Endodermal cell (in vitro differentiated cells): ENCODE measurements around the gene WNK2. TPM values are rescaled to one million over a fixed set of nuclear protein-coding genes. Genes with fewer than 3 reads are reported as not detected.

ENCODE experiments used
- DNase-seq: peaks from one replicate; pipeline ENCODE4 v3.0.0-alpha.2; 2017
- H3K27ac ChIP-seq: 2 replicates; pipeline ENCODE4 v1.5.1; 2013; ENCODE audit warnings: mild to moderate bottlenecking, low read depth, low read length, moderate library complexity
- H3K27me3 ChIP-seq: 2 replicates; pipeline ENCODE4 v1.6.1; 2013; ENCODE audit warnings: mild to moderate bottlenecking, low read length, moderate library complexity; ENCODE audit not compliant: insufficient read depth, control insufficient read depth, poor library complexity, severe bottlenecking
- H3K36me3 ChIP-seq: 2 replicates; pipeline ENCODE4 v1.7.0; 2013; ENCODE audit warnings: mild to moderate bottlenecking, low read length, moderate library complexity; ENCODE audit not compliant: control insufficient read depth, insufficient read depth
- H3K4me1 ChIP-seq: one replicate; pipeline ENCODE4 v1.7.0; 2013; ENCODE audit warnings: low read length; ENCODE audit not compliant: control insufficient read depth, insufficient read depth
- H3K4me3 ChIP-seq: 2 replicates; pipeline ENCODE4 v1.5.1; 2013; ENCODE audit warnings: mild to moderate bottlenecking, low read length, moderate library complexity
- H3K9ac ChIP-seq: 2 replicates; pipeline ENCODE4 v1.6.1; 2013; ENCODE audit warnings: mild to moderate bottlenecking, low read length, moderate library complexity; ENCODE audit not compliant: poor library complexity, severe bottlenecking; ENCODE audit errors: extremely low read depth
- H3K9me3 ChIP-seq: 2 replicates; pipeline ENCODE4 v1.6.1; 2013; ENCODE audit warnings: mild to moderate bottlenecking, low read length, moderate library complexity; ENCODE audit not compliant: control insufficient read depth
- H3K27ac Mint-ChIP-seq: 2 replicates; pipeline ENCODE4 v1.8.0; 2020; ENCODE audit warnings: mixed read lengths
- H3K27me3 Mint-ChIP-seq: 2 replicates; pipeline ENCODE4 v1.8.0; 2021; ENCODE audit warnings: mild to moderate bottlenecking, mixed read lengths; ENCODE audit not compliant: insufficient read depth
- H3K36me3 Mint-ChIP-seq: 2 replicates; pipeline ENCODE4 v1.8.0; 2020; ENCODE audit warnings: low read depth, mixed read lengths
- H3K4me1 Mint-ChIP-seq: 2 replicates; pipeline ENCODE4 v1.8.0; 2020; ENCODE audit warnings: mixed read lengths
- H3K4me3 Mint-ChIP-seq: 2 replicates; pipeline ENCODE4 v1.8.0; 2020; ENCODE audit warnings: mild to moderate bottlenecking, moderate library complexity, mixed read lengths
- H3K9me3 Mint-ChIP-seq: 2 replicates; pipeline ENCODE4 v1.8.0; 2020; ENCODE audit warnings: mild to moderate bottlenecking, mixed read lengths
- CTCF ChIP-seq: fragments of 200-600 bp; sonication (generic); conservative IDR thresholded peaks from 2 replicates; pipeline ENCODE4 v1.5.0; 2021; ENCODE audit warnings: antibody characterized with exemption, mild to moderate bottlenecking
- WGBS, 2 experiments: methylation state at CpG; one replicate each; pipeline versions ENCODE4 v1.1.5 to v1.1.7; 2013; ENCODE audit warnings: missing lambda C conversion rate in 2 of 2, mixed read lengths in 1 of 2; ENCODE audit not compliant: insufficient coverage in 1 of 2, insufficient read length in 1 of 2; 5-methylcytosine and 5-hydroxymethylcytosine counted together
- total RNA-seq, 2 donors: library from RNA; stranded (reverse); fragmentation: NEBNext Ultra II Directional in 1 of 2; extraction: Animal tissue kit (Norgen Biotek cat#: 25700) in 1 of 2; gene quantifications; 2 replicates in 1 of 2; 3 replicates in 1 of 2; pipeline ENCODE4 v1.2.1, GENCODE V29; 2021

The WNK2 gene
- total RNA-seq, 2 donors from 2014 or later: 46.1 to 48.8 TPM

DNA sequence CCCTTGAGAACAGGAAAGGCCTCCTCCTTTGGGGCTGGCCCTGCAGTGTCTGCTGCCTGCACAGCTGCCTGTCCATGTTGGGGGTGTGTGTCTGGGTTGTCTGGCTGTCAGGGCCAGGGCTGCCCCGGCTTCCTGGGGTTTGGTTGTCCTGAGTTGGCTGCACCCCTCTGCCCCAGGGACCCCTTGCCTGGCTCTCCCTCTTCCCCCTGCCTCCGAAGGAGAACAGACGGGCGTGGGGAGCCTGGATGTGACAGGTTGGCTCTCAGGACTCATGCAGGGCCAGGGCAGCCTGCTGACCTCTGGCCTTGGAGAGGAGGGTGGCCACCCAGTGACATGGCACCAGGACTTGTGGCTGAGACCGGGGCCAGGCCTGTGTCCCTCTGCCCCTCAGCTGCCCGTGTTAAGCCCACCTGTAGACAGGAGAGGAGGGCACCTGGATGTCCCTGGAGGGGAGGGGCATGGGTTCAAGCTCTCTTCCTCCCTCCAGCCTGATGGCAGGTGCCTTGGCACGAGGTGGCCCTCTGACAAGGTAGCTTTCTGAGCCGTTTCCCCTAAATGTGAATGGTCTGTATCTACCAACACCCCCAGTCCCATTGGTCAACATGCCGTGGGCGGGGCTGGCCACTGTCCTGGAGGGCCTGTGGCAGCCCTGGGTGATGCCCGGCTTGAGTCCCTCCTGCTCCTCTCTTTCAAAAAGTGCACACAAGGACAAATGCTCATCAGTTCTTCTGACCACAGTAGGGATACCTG lies 34.9 kb downstream of the WNK2 start:
- Mint-ChIP-seq H3K36me3 (peaks cover 6% of the 10 kb centered on the region), H3K27ac (no peak overlapping the region), H3K9me3 (peaks cover 13% of the 10 kb centered on the region), H3K27me3 (no peaks in the 10 kb centered on the region), H3K4me3 (no peak overlapping the region), H3K4me1 (no peaks in the 10 kb centered on the region)
- Histone ChIP-seq H3K9ac (no peak overlapping the region), H3K27ac (no peak overlapping the region), H3K9me3 (peaks cover 11% of the 10 kb centered on the region), H3K36me3 (no peaks in the 10 kb centered on the region), H3K4me1 (peaks cover 3% of the 10 kb centered on the region), H3K27me3 (no peaks in the 10 kb centered on the region), H3K4me3 (no peak overlapping the region)
- DNase-seq: no peak
- 40 to 84% methylated on average over 3 to 11 of the region's 11 CpGs for WGBS, 2 experiments
- no peak for TF ChIP-seq CTCF

DNA sequence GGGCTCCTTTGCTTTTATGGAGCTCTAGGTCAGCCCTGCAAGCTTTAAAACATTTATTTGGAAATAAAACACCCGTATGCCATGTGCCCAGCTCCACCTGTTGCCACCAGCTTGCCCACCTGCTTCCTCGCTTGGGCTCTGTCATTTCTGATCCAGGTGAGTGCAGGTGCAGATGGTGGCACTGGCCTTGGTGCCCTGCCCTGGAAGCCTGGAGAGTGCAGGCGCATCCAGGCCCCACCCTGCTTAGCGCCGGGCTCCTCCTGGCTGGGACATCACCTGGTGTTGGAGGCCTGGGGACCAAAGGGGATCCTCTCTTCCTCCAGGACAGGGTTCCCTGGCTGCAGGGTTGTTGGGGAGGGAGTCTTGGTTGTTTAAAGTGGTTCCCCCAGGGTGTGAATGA lies 35.8 kb downstream of the WNK2 start:
- Histone ChIP-seq H3K36me3 (no peaks in the 10 kb centered on the region), H3K27ac (no peak overlapping the region), H3K9me3 (peaks cover 11% of the 10 kb centered on the region), H3K4me3 (no peak overlapping the region), H3K27me3 (no peaks in the 10 kb centered on the region), H3K9ac (no peak overlapping the region), H3K4me1 (peaks cover 10% of the 10 kb centered on the region)
- H3K9me3 Mint-ChIP-seq: peaks cover 13% of the 10 kb centered on the region
- 94 to 100% methylated on average over 4 to 5 of the region's 5 CpGs for WGBS, 2 experiments
- H3K4me1 Mint-ChIP-seq: peaks cover 6% of the 10 kb centered on the region
- no peak overlapping the region for H3K27ac Mint-ChIP-seq
- no peak for TF ChIP-seq CTCF
- H3K36me3 Mint-ChIP-seq: peaks cover 6% of the 10 kb centered on the region
- H3K27me3 Mint-ChIP-seq: no peaks in the 10 kb centered on the region
- H3K4me3 Mint-ChIP-seq: no peak overlapping the region
- DNase-seq: no peak

DNA sequence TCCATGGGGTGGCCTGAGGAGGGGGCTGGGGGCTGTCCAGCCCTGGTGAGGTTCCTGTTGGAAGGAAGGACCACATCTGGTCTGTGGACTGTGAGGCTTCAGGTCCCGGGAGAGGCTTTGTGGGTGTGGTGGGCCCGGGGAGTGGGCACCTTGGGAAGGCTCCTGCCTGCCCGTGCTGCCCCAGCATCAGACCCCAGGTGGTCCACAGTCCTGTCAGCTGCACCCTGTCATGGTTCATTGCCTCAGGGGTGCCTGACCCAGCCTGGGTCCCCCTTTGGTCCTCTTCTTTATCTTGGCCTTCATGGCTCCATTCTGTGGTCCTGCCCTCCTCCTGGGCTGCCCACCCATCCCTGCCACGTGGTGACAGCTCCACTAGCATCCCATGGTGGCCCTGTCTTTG lies 36.7 kb downstream of the WNK2 start:
- no peak overlapping the region for H3K9ac ChIP-seq
- Mint-ChIP-seq H3K27me3 (no peaks in the 10 kb centered on the region), H3K27ac (no peak overlapping the region), H3K9me3 (peaks cover 4% of the 10 kb centered on the region), H3K4me3 (no peak overlapping the region), H3K4me1 (peaks cover 8% of the 10 kb centered on the region), H3K36me3 (peaks cover 3% of the 10 kb centered on the region)
- no peak overlapping the region for H3K27ac ChIP-seq
- H3K4me3 ChIP-seq: no peak overlapping the region
- H3K27me3 ChIP-seq: no peaks in the 10 kb centered on the region
- H3K36me3 ChIP-seq: no peaks in the 10 kb centered on the region
- peaks cover 10% of the 10 kb centered on the region for H3K4me1 ChIP-seq
- TF ChIP-seq CTCF: no peak
- DNase-seq: no peak
- peaks cover 5% of the 10 kb centered on the region for H3K9me3 ChIP-seq
- 90% methylated on average over 4 of the region's 4 CpGs; no CpG with 5 or more reads in 1 of the 2 experiments for WGBS, 2 experiments
